GM11168 (cell line): ENCODE measurements around the gene KIAA1191.

Source experiments
- in situ Hi-C: fragments of 300-500 bp; cut with MboI; formaldehyde crosslinking; loops from one replicate; pipeline ENCODE4 v1.12.0; 2022; ENCODE audit warnings: low sequenced_read_pairs; ENCODE audit not compliant: unreplicated experiment

KIAA1191 gene

GRCh38 chr5:176391479-176391878 is 29.9 kb upstream of the KIAA1191 start:
- in situ Hi-C loops, result no loop called here

- in situ Hi-C loops, result no loop called here
Measured at GRCh38 chr5:176389135-176390123, 27.9 kb upstream of the KIAA1191 start.

GRCh38 chr5:176388444-176389134 is 27.0 kb upstream of the KIAA1191 start, which contains the start of the genes HIGD2A and NOP16:
HIGD2A (plus strand) TSS chr5:176388751; CDS start chr5:176388820, 69 bp downstream.
NOP16 (minus strand) TSS chr5:176388598; CDS start chr5:176388539, 59 bp downstream.
- in situ Hi-C loops, result no loop called here

- in situ Hi-C loops, result no loop called here
Measured at GRCh38 chr5:176388003-176388443, 26.5 kb upstream of the KIAA1191 start.

- in situ Hi-C loops, result no loop called here
Measured at GRCh38 chr5:176387384-176387925, 25.9 kb upstream of the KIAA1191 start.

- in situ Hi-C loops, result no loop called here
Measured at GRCh38 chr5:176386491-176386890, 24.9 kb upstream of the KIAA1191 start.

- in situ Hi-C loops, result no loop called here
Measured at GRCh38 chr5:176384991-176385390, 23.4 kb upstream of the KIAA1191 start.

- in situ Hi-C loops, result no loop called here
Measured at GRCh38 chr5:176384366-176384930, 22.9 kb upstream of the KIAA1191 start.

GRCh38 chr5:176383961-176384360 is 22.4 kb upstream of the KIAA1191 start:
- in situ Hi-C loops, result no loop called here

- in situ Hi-C loops, result no loop called here
Measured at GRCh38 chr5:176383248-176383905, 21.8 kb upstream of the KIAA1191 start.

- in situ Hi-C loops, result no loop called here
Measured at GRCh38 chr5:176382721-176383120, 21.2 kb upstream of the KIAA1191 start.

- in situ Hi-C loops, result no loop called here
Measured at GRCh38 chr5:176381979-176382378, 20.4 kb upstream of the KIAA1191 start.

GRCh38 chr5:176381423-176381822 is 19.9 kb upstream of the KIAA1191 start:
- in situ Hi-C loops, result no loop called here

GRCh38 chr5:176379881-176380280 is 18.3 kb upstream of the KIAA1191 start:
- in situ Hi-C loops, result no loop called here

- in situ Hi-C loops, result no loop called here
Measured at GRCh38 chr5:176373100-176373818, 11.7 kb upstream of the KIAA1191 start.

- in situ Hi-C loops, result no loop called here
Measured at GRCh38 chr5:176371621-176372539, 10.3 kb upstream of the KIAA1191 start.

GRCh38 chr5:176369934-176370711 is 8.6 kb upstream of the KIAA1191 start:
- in situ Hi-C loops, result no loop called here
